Nephron (organoid): ENCODE results near the gene SYK.
A peak's percentile ranks its signal among the peaks of the same experiment; 100 is the strongest.

ENCODE experiments used
- H3K27ac Mint-ChIP-seq, 3 experiments: 2 replicates each; pipeline ENCODE4 v1.8.0; 2020; ENCODE audit warnings: mixed read lengths in 3 of 3, mild to moderate bottlenecking in 2 of 3, moderate library complexity in 1 of 3
- H3K27me3 Mint-ChIP-seq: 2 replicates; pipeline ENCODE4 v1.8.0; 2021; ENCODE audit warnings: low read depth, mild to moderate bottlenecking, moderate library complexity, mixed read lengths
- H3K36me3 Mint-ChIP-seq: 2 replicates; pipeline ENCODE4 v1.8.0; 2020; ENCODE audit warnings: low read depth, mixed read lengths
- H3K4me1 Mint-ChIP-seq: 2 replicates; pipeline ENCODE4 v1.8.0; 2020; ENCODE audit warnings: mixed read lengths
- H3K4me3 Mint-ChIP-seq, 3 experiments: 2 replicates each; pipeline ENCODE4 v1.8.0; 2020; ENCODE audit warnings: mild to moderate bottlenecking in 3 of 3, mixed read lengths in 3 of 3, moderate library complexity in 2 of 3
- H3K9me3 Mint-ChIP-seq: 2 replicates; pipeline ENCODE4 v1.8.0; 2020; ENCODE audit warnings: mixed read lengths
- CTCF ChIP-seq, 3 experiments: fragments of 200-600 bp; sonication (generic); IDR thresholded peaks; one replicate each; pipeline ENCODE4 v1.5.0; 2021; ENCODE audit warnings: antibody characterized with exemption in 3 of 3; ENCODE audit not compliant: unreplicated experiment in 3 of 3

SYK gene

GRCh38 chr9:90853945-90854344 lies 52.3 kb downstream of the SYK start:
- Mint-ChIP-seq H3K36me3 (peaks cover 7% of the 10 kb centered on the region), H3K4me1 (peaks cover 11% of the 10 kb centered on the region), H3K27me3 (peaks cover 13% of the 10 kb centered on the region), H3K9me3 (no peaks in the 10 kb centered on the region), H3K4me3 (no peak overlapping the region), H3K27ac (no peak overlapping the region)
- TF ChIP-seq CTCF (IDR thresholded peaks at IDR 0.05; ENCODE audit: unreplicated experiment in 3 of 3), result no peak

- peaks cover 11% of the 10 kb centered on the region for H3K4me1 Mint-ChIP-seq
- peaks cover 7% of the 10 kb centered on the region for H3K36me3 Mint-ChIP-seq
- no peaks in the 10 kb centered on the region for H3K9me3 Mint-ChIP-seq
- H3K27me3 Mint-ChIP-seq, result peaks cover 13% of the 10 kb centered on the region
- no peak overlapping the region for H3K4me3 Mint-ChIP-seq
- TF ChIP-seq CTCF (IDR thresholded peaks at IDR 0.05; ENCODE audit: unreplicated experiment in 3 of 3), result no peak
- H3K27ac Mint-ChIP-seq, result no peak overlapping the region
Observed at GRCh38 chr9:90854637-90855175, 53.1 kb downstream of the SYK start.

- H3K27ac Mint-ChIP-seq, result peak overlapping the region in 2 of 3 experiments; percentile 9 to 14
- H3K4me1 Mint-ChIP-seq, result peaks cover 11% of the 10 kb centered on the region
- H3K4me3 Mint-ChIP-seq, result no peak overlapping the region
Observed at GRCh38 chr9:90855208-90855902, 53.7 kb downstream of the SYK start.

GRCh38 chr9:90857091-90857490 lies 55.5 kb downstream of the SYK start:
- Mint-ChIP-seq H3K27ac (no peak overlapping the region), H3K36me3 (peaks cover 7% of the 10 kb centered on the region), H3K9me3 (no peaks in the 10 kb centered on the region), H3K27me3 (peaks cover 13% of the 10 kb centered on the region), H3K4me3 (no peak overlapping the region), H3K4me1 (peaks cover 8% of the 10 kb centered on the region)
- no peak for TF ChIP-seq CTCF (IDR thresholded peaks at IDR 0.05; ENCODE audit: unreplicated experiment in 3 of 3)

More at GRCh38 chr9:90855208-90855902, 53.7 kb downstream of the SYK start:
- Mint-ChIP-seq H3K36me3 (peaks cover 7% of the 10 kb centered on the region), H3K27me3 (peaks cover 13% of the 10 kb centered on the region), H3K9me3 (no peaks in the 10 kb centered on the region)
- TF ChIP-seq CTCF (IDR thresholded peaks at IDR 0.05; ENCODE audit: unreplicated experiment in 3 of 3), result no peak

- Mint-ChIP-seq H3K4me3 (no peak overlapping the region), H3K4me1 (peaks cover under 1% of the 10 kb centered on the region), H3K36me3 (peaks cover 3% of the 10 kb centered on the region), H3K27ac (no peak overlapping the region), H3K27me3 (peaks cover 13% of the 10 kb centered on the region), H3K9me3 (no peaks in the 10 kb centered on the region)
- TF ChIP-seq CTCF (IDR thresholded peaks at IDR 0.05; ENCODE audit: unreplicated experiment in 3 of 3), result no peak
Observed at GRCh38 chr9:90857855-90858254, 56.2 kb downstream of the SYK start.

- Mint-ChIP-seq H3K4me3 (no peak overlapping the region), H3K9me3 (no peaks in the 10 kb centered on the region), H3K27me3 (peaks cover 13% of the 10 kb centered on the region), H3K36me3 (no peaks in the 10 kb centered on the region), H3K4me1 (no peaks in the 10 kb centered on the region), H3K27ac (no peak overlapping the region)
- no peak for TF ChIP-seq CTCF (IDR thresholded peaks at IDR 0.05; ENCODE audit: unreplicated experiment in 3 of 3)
Observed at GRCh38 chr9:90858457-90858901, 56.9 kb downstream of the SYK start.
